Activated naive CD4-positive, alpha-beta T cell treated with Interleukin-2 at 50 U/mL for 16 hours (primary cell): Measurements from ENCODE around the gene CCDC50.

ENCODE experiments used
- DNase-seq: peaks from one replicate; pipeline ENCODE4 v3.0.0-alpha.2; 2020

CCDC50 gene

DNA sequence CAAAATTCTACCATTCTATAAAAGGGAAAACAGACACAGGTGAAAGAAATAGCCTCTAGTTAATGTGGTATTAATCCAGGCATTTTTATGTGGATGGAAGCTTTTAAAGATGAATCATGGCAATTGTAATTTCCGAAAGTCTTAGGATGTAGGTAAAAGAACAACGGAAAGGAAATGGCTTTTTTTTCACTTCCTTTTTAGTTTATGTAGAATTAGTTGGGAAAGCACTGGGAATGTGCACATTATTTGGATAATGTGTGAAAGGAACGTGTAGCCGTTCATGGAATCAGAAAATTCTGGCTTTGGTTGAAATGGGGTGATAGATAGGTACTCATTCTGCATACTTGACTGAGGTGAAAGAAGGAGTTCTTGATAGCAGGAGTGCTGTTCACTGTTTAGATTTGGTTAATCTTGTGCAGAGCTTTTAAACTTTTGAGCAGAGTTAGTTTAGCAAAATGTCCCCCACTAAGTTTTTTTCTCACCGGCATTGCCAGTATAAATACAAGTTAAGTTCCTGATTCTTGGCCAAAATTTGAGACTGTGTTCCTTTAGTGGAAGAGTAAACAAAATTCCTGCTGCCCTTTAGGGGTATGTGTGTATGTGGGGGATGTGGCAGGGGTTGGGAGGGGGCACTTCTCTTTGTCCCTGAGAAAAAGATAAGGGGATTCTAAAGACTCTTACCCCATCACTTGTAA is 21.3 kb downstream of the CCDC50 start:
- DNase-seq, result no peak

DNA sequence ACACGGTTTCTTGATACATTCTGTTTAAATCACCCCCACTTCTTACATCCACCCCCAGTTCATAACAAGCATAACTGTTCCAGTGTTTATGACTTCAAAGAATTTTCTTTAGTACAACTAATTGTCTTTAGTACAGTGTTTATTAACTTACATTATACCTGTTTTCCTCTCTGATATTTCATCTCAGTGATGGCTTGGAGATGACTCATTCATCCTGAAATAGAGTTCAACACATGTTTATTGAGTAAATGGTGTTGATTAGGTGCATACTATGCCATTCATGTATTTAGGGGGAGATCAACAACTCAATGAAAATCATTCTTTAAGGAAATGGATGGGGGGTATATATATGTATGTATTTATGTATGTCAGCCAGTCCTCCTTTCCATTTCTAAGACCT is 22.8 kb downstream of the CCDC50 start:
- DNase-seq, result no peak

DNA sequence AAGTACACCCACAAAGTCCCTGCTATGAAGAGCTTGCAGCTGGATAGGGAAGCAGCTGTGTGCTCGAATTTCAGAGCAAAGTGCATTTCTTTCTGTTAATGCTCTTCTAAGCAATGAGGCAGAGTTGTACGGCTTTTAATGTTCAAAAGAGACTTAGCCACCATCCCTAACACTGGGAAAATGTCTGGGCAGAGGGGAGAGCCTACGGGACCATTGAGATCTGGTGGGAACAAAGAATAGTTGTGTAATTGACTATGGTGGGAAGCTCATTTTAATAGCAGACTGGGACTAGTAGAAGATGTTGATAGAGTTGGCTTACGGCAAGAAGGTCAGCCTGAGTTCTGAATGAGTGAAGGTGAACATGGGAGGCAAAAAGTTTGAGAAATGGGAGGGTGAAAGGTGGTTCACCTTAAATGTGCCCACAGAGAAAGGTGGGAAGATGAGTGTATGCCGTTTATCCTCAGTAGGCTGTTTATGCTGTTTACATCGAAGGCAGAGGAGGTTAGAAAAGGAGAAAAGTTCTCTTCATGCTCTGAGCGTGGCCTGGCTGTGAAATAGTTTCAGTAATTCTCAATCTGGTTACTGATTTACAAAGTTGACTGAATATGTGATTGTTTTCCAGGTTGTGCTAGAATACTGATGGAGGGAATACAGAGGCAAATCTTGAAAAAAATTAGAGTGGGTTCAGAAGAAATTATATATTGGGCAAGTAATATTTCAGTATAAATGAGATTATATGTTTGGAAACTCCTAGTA is 24.0 kb downstream of the CCDC50 start:
- DNase-seq, result no peak

DNA sequence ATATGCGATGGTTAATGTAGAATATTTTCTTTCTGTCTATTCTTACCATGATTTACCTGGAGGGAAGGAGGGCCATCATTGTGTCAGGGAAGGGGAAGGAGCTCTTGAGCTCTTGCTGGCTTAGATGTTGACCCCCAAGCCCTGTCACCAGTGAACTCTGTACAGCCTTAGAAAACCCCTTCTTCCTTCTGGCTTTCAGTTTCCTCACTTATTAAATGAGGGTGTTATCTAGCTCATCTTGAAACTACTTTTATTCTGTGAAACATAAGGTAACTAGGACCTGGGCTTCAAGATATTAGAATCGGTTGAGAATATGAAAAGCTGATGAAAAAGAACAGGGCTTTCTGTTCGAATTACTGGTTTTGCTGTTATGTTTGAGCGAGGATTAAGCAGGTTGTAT is 26.2 kb downstream of the CCDC50 start:
- DNase-seq, result no peak

DNA sequence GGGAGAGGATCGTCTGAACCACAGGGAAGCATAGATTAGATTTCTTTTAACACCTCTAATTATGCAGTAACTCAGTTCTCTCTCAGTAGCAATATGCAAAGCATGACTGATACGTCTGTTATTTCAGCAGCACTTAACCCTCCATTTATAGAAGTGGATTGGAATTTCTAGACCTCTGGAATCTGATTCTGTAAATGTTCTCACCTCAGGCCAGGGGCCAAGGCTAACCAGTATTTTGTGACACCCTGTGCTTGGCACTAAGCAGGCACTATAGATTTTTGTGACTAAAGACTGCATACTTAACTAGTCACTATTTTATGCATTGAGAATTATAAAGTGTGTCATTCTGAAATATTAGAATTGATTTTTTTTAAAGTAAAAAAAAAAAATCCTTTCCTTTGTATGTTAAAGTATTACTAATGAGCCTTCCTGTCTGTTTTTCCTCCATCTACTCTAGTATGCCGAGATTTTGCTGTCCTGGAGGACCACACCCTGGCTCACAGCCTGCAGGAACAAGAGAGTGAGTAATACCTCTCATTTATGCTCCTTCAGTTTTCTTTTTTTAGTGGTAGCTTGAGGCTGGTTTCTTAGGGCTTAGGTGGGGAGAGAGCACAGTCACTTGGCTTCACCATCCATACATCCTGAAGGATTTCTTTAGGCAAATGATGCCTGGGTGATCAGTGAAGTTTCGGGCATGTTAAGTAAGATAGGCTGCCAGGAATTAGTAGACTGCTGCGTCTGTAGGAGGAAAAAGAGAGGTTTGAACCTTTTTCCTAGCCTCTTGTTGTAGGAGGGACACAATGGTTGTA is 27.6 kb downstream of the CCDC50 start:
- no peak for DNase-seq

DNA sequence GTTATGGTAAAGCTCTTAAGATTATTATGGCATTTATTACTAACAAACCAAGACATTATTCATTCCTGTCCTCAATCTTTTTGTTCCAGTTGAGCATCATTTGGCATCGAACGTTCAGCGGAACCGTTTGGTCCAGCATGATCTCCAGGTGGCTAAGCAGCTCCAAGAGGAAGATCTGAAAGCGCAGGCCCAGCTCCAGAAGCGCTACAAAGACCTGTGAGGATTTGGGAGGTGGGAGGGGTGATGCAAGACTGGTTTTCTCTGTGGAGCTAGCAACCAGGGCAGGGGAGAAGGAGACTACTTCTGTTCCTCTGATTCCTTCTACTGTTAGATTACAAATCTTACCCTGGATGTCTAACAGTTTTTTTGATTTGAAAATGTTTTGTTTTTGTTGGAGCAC is 28.7 kb downstream of the CCDC50 start:
- no peak for DNase-seq

DNA sequence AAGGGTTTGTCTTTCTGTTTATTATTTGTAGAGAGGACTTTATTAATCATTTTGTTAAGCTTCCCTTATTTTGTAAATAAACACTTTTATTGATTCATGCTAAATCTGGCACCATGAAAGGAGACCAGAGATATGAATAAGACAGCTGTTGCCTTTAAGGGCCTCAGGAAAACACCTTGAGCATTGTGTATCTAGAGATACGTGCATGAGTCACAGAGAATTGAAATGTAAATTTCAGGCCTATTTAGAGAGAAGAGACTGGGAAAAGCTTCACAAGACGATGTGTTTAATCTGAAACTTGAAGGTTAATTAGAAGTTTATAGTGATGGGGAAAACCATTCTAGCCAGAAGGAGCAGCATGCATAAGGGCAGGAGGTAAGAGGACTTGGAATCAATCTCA is 29.7 kb downstream of the CCDC50 start:
- DNase-seq, result no peak

DNA sequence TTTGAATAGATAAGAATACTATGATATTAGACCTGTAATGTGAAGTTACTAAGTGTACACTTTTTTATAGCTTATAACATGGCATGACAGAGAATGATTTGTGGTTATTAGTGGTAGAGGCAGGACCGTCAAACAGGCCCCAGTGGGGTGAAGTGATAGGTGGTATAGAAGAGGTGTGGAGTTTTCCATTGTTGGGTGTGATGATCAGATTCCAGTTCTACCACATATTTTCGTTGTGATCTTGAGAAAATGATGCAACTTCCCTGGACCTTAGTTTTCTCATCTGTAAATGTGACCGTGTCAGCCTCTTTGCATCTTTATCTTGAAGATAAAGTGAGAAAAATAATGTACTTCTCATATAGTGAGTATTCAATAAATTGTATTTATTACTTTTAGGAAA is 31.4 kb downstream of the CCDC50 start:
- DNase-seq, result no peak

DNA sequence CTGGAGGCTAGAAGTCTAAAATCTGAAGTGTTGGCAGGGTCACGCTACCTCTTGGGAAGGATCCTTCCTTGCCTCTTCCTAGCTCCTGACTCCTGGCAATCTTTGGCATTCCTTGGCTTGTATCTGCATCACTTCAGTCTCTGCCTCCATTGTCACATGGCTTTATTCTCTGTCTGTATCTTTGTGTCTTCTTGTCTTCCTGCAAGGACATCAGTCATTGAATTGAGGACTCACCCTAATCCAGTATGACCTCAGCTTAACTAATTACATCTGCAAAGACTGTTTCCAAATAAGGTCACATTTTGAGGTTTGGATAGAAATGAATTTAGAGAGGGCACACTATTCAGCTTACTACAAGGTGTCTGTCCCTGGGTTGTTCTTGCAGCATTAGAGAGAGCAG is 32.3 kb downstream of the CCDC50 start:
- DNase-seq, result no peak

DNA sequence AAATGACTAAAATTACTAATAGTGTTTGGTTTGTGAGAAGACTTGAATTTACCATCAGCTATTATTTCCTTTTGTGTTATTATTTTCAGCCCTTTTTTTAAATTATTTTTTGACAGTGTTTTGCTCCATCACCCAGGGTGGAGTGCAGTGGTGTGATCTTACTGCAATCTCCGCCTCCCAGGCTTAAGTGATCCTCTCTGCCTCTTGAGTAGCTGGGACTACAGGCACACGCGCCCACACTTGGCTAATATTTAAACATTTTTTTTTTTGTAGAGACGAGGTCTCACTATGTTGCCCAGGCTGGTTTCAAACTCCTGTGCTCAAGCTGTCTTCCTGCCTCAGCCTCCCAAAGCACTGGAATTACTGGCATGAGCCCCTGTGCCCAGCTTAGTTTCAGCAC is 32.8 kb downstream of the CCDC50 start:
- DNase-seq, result no peak

DNA sequence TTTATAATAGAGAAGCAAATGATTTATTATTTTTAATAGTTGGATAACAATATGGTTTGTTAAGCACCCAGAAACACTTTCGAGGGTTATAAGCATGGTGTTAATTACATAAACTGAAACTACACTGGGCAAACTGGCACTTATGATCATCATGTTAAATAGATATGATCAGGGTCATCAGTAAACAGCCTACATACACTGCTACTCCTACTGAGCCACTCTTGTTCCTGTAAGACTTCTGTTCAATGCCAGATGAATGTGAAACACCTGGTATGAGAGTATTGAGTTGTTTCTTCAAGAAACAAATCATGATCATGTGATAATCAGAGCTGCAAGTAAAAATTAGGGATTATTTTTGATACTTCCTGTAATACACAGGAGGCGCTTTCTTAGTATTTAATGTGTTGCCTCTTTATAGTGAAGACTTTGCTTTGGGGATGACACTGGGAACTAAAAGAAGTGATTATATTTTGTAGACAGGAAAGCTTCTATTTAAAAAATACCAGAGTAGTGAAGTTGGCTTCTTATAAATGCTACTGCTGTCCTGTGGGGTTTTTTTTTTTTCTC is 33.4 kb downstream of the CCDC50 start:
- DNase-seq, result no peak

DNA sequence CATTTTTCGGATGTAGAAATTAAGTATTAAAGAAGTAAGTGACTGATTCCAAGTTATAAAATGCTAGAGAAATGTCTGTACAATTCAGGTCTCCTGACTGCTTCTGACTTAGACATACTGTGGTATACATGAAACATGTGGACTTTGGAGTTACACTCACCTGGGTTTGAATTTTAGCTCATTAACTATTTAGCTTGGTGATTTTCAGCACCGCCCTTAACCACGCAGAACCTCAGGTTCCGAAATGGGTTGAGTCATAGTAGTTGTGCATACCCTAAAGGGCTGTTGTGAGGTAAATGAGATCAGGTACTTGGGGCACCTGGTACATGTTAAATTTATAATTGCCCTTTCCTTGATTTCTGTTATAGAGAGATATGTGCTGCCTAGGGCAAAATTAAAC is 34.0 kb downstream of the CCDC50 start:
- DNase-seq, result no peak

DNA sequence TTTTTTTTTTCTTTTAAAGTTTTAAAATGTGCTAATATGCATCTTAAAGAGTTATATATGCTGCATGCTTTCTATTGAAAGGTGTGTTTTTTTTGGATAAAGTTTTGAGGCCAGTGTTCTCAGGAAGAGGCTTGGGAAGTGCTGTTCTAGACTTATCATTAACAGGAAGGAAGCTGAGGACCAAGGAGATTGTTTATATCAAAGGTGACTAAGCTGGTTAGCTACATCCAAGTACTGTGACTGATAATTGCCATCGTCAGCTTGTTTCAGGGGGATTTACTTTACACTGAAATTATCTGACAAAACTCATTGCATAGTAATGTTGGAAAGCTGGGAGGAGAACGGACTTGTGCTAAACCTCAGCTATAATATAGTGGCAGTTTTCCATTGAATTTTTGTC is 37.5 kb downstream of the CCDC50 start:
- no peak for DNase-seq

DNA sequence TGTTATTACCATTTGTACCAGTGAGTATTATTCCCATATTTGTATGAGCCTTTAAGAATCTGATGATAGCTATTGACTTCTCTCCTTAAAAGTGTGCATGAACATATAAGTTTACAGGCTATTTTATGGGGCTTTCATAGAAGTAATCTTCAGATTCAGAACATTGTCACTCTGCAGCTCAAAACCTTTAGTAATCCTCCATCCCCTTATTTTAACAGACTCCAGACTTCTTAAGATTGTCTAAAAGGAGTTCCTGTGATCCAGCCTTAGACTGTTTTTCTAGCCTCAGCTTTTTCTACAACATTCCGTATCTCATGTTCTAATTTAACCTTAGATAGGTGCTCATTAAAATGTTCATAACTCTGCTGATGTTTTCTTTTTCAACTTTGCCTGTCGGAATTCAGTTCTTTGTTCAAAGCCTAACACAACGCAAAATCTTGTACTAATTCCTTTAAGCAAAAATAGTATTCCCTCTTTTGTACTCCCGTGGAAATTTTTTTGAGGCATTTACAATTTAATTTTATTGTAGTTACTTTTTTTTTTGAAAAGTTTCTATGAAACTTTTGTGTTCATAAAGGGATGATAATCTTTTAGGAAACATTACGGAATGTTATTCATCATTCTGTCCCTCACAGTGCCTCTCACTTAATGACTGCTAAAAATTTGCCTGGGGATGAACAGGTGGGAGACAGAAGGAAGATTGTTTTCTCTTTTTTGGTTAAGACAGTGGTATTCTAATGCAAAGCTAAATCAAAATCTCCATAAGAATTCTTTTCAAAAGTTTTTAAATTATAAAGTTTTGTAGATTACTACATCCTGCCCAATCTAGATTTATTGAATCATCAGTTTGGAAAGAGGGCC is 39.8 kb downstream of the CCDC50 start:
- DNase-seq, result no peak

DNA sequence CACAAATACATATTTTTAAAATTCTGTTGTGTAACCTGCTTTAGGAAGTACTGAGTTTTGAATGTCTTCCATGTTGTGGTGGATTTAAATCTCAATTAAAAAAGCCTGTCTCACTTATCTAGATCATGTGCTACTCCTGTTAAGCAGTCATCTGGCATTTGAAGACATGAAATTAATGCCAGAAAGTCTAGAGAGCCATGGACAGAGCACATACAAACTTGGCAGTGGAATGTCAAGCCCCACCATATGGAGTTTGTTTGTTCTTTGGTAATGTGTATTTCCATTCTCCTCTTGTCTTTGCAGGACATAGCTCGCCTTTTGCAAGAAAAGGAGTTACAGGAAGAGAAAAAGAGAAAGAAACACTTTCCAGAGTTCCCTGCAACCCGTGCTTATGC is 40.4 kb downstream of the CCDC50 start:
- DNase-seq, result no peak

DNA sequence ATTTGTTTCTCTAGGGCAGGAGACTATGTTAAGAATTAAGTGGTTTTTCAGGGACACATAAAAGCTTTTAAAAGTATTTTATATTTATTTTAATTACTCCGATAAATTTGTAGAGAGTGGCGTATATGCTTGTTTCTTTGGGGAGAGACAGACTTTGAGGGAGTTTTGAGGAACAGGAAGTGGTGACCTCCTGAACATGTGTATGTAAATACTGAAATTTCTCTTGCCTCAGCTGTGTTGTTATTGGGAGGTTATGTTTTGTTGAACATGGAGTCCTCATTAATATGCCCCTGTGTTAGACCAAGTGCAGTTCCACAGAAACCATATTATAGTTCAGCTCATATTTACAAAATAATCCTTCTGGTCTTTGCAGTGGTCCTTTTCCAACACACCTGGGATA is 42.9 kb downstream of the CCDC50 start:
- DNase-seq, result no peak

DNA sequence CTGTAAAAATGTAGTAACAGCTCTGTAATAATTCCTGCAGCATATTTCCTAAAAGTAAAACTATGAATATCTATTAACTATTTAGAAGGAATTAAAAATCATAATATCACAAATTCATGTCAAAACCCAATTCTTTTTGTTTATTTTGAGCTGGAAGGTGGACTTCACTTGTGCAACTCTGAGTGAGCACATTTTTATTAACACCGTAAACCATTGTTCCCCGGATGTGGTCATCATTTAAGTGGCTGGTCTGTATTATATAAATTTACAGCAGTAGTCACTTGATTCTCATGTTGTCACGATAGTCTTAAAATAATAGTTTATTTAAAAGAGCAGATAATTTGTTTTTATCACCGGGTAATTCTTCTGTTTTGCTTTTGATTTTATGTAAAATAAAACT is 44.1 kb downstream of the CCDC50 start:
- no peak for DNase-seq

DNA sequence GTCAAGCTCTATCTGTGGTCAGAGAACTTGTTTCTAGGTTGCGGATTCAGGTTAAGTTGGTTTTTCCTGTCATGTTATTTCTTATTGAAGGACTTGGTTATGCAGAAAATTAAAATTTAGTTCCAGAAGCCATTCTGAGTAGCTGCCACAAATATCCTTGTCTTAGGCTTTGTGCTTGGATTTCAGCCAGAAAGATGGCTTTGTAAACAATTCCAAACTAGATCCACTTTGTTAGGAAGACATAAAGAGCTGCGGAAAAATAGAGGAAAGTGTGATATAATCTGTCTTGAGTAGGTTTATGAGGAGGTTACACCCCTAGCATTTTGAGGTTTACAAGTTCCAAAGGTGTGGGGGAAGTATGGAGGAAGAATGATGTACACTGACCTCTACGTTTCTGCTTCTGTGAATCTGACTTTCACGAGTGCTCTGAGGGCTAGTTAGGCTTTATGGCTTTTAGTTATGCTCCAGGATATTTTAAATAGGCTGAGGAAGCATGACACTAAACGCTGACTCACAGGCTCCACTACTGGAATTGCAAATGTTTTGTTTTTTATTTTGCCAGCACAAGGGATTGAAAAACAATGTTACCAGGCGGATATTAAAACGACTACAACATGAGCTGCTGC is 47.4 kb downstream of the CCDC50 start:
- DNase-seq, result no peak

DNA sequence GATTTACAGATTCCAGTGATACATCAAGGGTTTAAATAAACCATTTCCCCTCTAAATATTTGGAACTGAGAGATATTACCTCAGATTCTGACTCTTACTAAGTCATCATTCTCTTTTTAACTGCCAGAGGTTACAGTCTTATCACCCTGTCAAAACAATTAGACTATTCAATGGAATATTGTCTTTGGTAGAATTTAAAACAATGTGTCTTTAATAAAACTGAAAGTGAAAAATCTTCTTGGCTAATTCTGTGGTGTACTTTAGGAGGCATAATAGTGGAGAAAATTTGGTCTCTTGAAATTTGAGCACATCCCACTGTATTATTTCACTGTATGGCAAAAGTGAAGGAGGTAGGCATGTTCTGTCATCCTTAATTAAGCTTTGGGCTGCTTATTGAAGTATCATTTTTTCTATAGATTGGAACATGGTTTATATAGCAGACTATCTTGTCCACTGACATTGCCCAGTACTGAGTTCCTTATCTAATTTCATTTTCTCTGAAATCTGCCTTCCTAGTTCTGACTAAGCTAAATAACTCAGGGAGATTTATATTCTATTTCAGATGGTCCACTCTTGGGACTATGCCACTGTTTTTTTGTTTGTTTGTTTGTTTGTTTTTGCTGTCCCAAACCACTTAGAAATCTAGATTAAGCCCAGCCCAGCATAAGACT is 49.1 kb downstream of the CCDC50 start:
- DNase-seq, result no peak

DNA sequence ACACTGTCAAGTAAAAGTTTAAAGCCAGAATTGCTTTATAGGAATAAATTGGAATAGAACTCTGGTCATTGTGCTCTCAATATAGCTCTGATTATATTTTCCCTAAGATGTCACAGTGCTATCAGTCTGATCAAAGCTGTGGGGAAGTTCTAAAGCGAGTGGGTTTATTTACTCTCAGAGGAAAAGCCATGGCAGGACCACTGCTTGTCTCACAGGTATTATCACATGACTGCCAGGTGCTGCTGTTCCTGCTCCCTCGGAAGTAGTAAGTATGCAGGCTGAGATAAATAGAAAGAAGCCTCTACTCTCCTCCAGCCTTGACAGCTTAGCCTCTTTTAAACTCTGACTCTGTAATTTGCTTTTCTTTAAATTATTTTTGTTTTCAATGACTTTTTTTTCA is 50.3 kb downstream of the CCDC50 start:
- no peak for DNase-seq

DNA sequence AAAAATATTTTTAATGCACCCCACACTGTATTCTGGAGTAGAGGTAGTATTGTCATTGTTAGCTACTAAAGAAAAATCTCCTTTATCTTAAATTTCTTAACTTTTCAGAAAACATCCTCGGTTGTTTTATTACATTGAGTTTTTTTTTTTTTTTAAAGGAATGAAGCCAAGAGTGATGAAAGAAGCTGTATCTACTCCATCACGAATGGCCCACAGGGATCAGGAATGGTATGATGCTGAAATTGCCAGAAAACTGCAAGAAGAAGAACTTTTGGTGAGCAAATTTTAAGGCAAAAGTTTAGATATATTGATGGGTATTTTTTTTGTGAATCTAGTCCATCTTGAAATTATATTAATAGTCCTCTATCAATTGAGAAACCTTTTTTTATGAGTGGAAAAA is 50.8 kb downstream of the CCDC50 start:
- no peak for DNase-seq

DNA sequence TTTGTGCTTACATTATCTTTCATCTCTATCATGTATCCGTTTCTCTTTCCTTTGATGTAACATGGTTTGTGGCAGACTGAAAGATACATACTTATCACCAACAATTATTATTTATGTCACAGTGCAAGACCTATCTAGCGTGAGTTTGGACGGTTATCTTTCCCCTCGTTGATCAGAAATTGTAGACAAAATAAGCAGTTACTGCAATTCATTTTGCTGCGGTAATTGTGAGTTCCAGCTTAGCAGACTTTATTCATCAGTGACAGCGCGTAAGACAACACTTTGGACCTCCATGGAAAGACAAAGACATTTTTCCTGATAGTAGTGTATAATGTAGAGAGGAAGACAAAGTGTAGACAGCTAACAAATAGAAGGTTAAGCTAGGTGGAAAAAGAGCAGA is 52.1 kb downstream of the CCDC50 start:
- no peak for DNase-seq
